Central memory CD8-positive, alpha-beta T cell (primary cell): ENCODE results near the gene RAD51AP1.

ENCODE experiments used
- ATAC-seq: fragments of 150-1000 bp; cut with Tn5 transposase; replicated peaks from 2 replicates; pipeline ENCODE4 v1.10.0; 2022; ENCODE audit warnings: mild to moderate bottlenecking, moderate FRiP score, moderate number of reproducible peaks; ENCODE audit not compliant: poor library complexity, severe bottlenecking; ENCODE audit errors: extremely low read depth
- DNase-seq, 2 donors: peaks; one replicate each; pipeline ENCODE4 v3.0.0; 2021; ENCODE audit warnings: low spot score in 2 of 2
- H3K27ac Mint-ChIP-seq: one replicate; pipeline ENCODE4 v1.8.0; 2022; ENCODE audit warnings: low read depth, mild to moderate bottlenecking, moderate library complexity, mixed read lengths
- H3K27me3 Mint-ChIP-seq: one replicate; pipeline ENCODE4 v1.8.0; 2022; ENCODE audit warnings: mixed read lengths
- H3K36me3 Mint-ChIP-seq: one replicate; pipeline ENCODE4 v1.8.0; 2022; ENCODE audit warnings: mild to moderate bottlenecking, moderate library complexity, mixed read lengths; ENCODE audit not compliant: insufficient read depth
- H3K4me1 Mint-ChIP-seq: one replicate; pipeline ENCODE4 v1.8.0; 2022; ENCODE audit warnings: mixed read lengths
- H3K4me3 Mint-ChIP-seq: one replicate; pipeline ENCODE4 v1.8.0; 2022; ENCODE audit warnings: mild to moderate bottlenecking, moderate library complexity, mixed read lengths
- H3K9me3 Mint-ChIP-seq: one replicate; pipeline ENCODE4 v1.8.0; 2022; ENCODE audit warnings: mixed read lengths

RAD51AP1 gene

DNA sequence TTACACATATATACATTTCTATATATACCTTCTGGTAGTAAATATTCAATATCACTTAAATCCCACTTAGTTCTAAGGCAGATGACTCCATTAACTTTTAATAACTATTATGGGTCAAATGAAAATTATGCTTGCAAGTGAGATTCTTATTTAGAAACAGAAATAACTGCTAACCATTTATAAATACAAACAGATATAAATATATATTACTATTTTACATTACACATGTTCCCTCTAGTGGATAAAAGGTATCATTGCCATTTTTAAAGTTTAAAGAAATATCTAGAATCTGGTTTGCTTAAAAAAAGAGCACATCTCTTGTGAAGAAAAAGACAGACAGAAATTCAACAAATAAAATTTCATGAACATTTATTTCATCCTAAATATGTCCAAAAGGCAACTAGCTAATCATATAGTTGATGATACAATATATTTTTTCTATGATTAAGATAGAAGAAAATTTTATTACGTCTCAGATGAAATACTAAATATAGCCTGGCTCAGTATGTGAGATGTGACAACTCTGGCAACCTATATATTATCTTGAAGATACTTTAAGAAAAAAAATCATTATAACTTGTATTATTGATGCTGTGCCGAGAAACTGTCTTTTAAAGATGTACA lies 11.7 kb upstream of the RAD51AP1 start:
- ATAC-seq, result no peak
- Mint-ChIP-seq H3K9me3 (no peaks in the 10 kb centered on the region), H3K4me3 (no peak overlapping the region), H3K4me1 (peaks cover 6% of the 10 kb centered on the region), H3K27ac (no peak overlapping the region), H3K27me3 (no peaks in the 10 kb centered on the region), H3K36me3 (peaks cover 24% of the 10 kb centered on the region)
- no peak for DNase-seq

DNA sequence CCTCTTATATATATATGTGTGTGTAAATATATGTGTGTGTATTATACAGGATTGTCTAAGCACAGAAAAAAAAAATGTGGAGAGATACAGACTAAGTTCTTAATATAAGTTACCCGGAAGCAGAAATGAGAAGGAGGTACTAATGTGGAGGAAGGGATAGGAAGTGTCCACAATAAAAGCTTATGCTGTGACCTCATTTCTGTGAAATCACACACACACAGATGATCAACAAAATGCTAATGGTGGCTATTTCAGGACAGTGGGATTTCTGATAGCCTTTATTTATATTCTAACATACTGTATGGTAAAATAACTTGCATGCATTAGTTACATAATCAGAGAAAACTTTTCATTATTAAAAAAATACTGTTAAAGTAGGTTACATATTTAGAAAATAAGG lies 8.5 kb upstream of the RAD51AP1 start:
- no peak for DNase-seq
- Mint-ChIP-seq H3K36me3 (peaks cover 9% of the 10 kb centered on the region), H3K27ac (peak overlapping the region; percentile 17), H3K4me3 (no peak overlapping the region), H3K9me3 (no peaks in the 10 kb centered on the region), H3K4me1 (peaks cover 6% of the 10 kb centered on the region), H3K27me3 (no peaks in the 10 kb centered on the region)
- ATAC-seq, result no peak

DNA sequence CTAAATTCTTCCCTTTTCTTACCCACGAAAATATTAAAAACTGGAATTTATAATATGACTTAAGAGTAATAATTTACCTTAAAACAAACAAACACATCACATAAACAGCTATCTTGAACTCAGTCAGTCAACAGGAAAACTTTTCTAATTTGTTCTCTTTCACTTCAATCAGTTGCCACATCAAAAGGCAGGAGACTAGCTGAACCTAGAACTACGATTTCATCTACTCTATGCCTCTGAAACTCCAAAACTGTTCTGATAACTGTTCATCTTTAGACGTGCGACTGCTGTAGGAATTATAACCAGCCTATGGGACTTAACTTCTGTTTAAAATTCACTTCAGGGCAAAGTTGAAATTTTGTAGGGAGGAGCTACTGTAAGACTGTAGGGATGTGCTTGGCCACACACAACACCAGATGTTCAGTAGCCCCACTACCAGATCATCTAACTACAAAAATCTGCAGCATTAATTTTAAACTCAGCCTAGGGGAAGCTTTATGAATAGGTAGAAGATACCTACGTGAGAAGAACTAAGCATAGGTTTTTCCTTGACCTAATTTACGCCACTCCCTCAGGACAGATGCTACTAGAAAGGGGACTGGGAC lies 7.6 kb upstream of the RAD51AP1 start:
- Mint-ChIP-seq H3K27ac (no peak overlapping the region), H3K4me3 (no peak overlapping the region), H3K4me1 (peaks cover 6% of the 10 kb centered on the region), H3K36me3 (peaks cover 8% of the 10 kb centered on the region), H3K9me3 (no peaks in the 10 kb centered on the region), H3K27me3 (no peaks in the 10 kb centered on the region)
- no peak for DNase-seq
- no peak for ATAC-seq

DNA sequence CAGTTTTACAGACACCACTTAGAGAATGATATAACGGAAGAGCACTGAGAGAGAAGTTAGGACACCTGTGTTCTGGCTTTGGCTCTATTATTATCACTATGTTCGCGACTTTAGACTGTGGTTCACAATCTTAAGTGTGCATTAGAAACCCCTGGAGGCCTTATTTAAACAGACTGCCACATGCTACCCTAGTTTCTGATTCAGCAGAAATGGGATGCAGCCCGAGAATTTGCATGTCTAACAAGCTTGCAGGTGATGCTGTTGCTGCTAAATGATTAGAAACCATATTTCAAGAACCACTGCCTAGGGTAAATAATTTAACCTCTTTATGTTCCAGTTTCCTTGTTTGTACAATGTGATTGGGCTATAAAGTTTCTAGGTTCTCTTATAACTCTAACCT lies 3.6 kb upstream of the RAD51AP1 start:
- Mint-ChIP-seq H3K27ac (no peak overlapping the region), H3K9me3 (no peaks in the 10 kb centered on the region), H3K36me3 (peaks cover 13% of the 10 kb centered on the region), H3K4me3 (no peak overlapping the region), H3K4me1 (peaks cover 19% of the 10 kb centered on the region), H3K27me3 (no peaks in the 10 kb centered on the region)
- no peak for DNase-seq
- ATAC-seq, result no peak

DNA sequence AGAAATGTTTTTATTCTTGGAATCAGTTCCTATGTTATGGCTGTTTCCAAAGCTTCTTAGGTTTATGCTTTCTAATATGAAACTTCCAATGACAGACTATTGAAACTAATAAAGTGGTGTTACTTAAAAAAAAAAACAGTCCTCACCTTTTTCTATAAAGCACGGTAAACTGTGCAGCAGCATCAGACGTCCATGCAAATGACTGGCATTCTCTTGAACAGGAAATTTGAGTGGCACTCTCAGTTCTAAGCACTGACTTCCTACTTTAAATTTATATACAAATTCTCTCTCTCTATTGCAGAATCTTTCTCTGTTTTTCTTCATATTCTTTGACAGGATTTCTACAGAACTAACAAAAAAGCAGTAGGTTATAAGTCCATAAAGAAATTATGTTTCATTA lies 2.8 kb upstream of the RAD51AP1 start:
- DNase-seq (no peak), ATAC-seq (no peak)
- Mint-ChIP-seq H3K4me1 (peaks cover 17% of the 10 kb centered on the region), H3K27ac (no peak overlapping the region), H3K9me3 (no peaks in the 10 kb centered on the region), H3K4me3 (no peak overlapping the region), H3K36me3 (peaks cover 12% of the 10 kb centered on the region), H3K27me3 (no peaks in the 10 kb centered on the region)

GRCh38 chr12:4539167-4539870 lies 629 bp downstream of the RAD51AP1 start:
- DNase-seq (no peak), ATAC-seq (no peak)
- Mint-ChIP-seq H3K4me3 (peak overlapping the region; percentile 94), H3K36me3 (peaks cover 14% of the 10 kb centered on the region), H3K9me3 (no peaks in the 10 kb centered on the region), H3K27me3 (no peaks in the 10 kb centered on the region), H3K4me1 (peaks cover 17% of the 10 kb centered on the region), H3K27ac (peak overlapping the region; percentile 97)

- ATAC-seq (no peak), DNase-seq (no peak)
- Mint-ChIP-seq H3K9me3 (no peaks in the 10 kb centered on the region), H3K27me3 (no peaks in the 10 kb centered on the region), H3K27ac (no peak overlapping the region), H3K36me3 (peaks cover 14% of the 10 kb centered on the region), H3K4me3 (peak overlapping the region; percentile 10), H3K4me1 (peaks cover 17% of the 10 kb centered on the region)
These were observed 1.5 kb downstream of the RAD51AP1 start for GRCh38 chr12:4540170-4540569.

GRCh38 chr12:4540638-4541037 lies 1.9 kb downstream of the RAD51AP1 start:
- Mint-ChIP-seq H3K4me3 (no peak overlapping the region), H3K9me3 (no peaks in the 10 kb centered on the region), H3K4me1 (peaks cover 17% of the 10 kb centered on the region), H3K27me3 (no peaks in the 10 kb centered on the region), H3K36me3 (peaks cover 14% of the 10 kb centered on the region), H3K27ac (no peak overlapping the region)
- ATAC-seq (no peak), DNase-seq (no peak)

- Mint-ChIP-seq H3K9me3 (no peaks in the 10 kb centered on the region), H3K4me1 (no peaks in the 10 kb centered on the region), H3K36me3 (peaks cover 1% of the 10 kb centered on the region), H3K27me3 (no peaks in the 10 kb centered on the region), H3K4me3 (no peak overlapping the region), H3K27ac (no peak overlapping the region)
- DNase-seq (no peak), ATAC-seq (no peak)
These were observed 6.5 kb downstream of the RAD51AP1 start for GRCh38 chr12:4545195-4545594.

- no peak overlapping the region for H3K27ac Mint-ChIP-seq
- ATAC-seq (no peak), DNase-seq (no peak)
- H3K4me3 Mint-ChIP-seq, result no peak overlapping the region
- no peaks in the 10 kb centered on the region for H3K27me3 Mint-ChIP-seq
- H3K4me1 Mint-ChIP-seq, result no peaks in the 10 kb centered on the region
- H3K9me3 Mint-ChIP-seq, result no peaks in the 10 kb centered on the region
- H3K36me3 Mint-ChIP-seq, result no peaks in the 10 kb centered on the region
These were observed 13.5 kb downstream of the RAD51AP1 start for GRCh38 chr12:4552191-4552590.

DNA sequence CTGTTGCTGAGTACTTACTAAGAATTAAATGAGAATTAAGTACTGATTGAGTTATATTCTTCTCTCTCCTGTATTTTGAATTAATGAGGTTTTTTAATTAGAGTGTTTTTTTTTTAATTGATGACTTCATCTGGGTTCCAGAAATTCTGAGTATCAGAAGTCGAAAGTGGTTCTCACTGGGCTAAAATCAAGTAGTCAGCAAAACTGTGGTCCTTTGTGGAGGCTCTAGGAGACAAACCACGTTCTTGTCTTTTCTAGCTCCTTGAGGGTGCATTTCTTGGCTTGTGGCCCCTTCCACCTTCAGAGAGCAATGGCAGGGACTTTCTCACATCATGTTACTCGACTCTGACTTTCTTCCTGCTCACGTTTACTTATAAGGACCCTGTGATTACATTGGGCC lies 15.3 kb downstream of the RAD51AP1 start:
- ATAC-seq (no peak), DNase-seq (no peak)
- H3K4me1 Mint-ChIP-seq, result no peaks in the 10 kb centered on the region
- H3K27ac Mint-ChIP-seq, result no peak overlapping the region
- no peaks in the 10 kb centered on the region for H3K36me3 Mint-ChIP-seq
- H3K4me3 Mint-ChIP-seq, result no peak overlapping the region
- H3K27me3 Mint-ChIP-seq, result no peaks in the 10 kb centered on the region
- no peaks in the 10 kb centered on the region for H3K9me3 Mint-ChIP-seq

- no peaks in the 10 kb centered on the region for H3K4me1 Mint-ChIP-seq
- no peaks in the 10 kb centered on the region for H3K27me3 Mint-ChIP-seq
- no peak overlapping the region for H3K4me3 Mint-ChIP-seq
- H3K27ac Mint-ChIP-seq, result no peak overlapping the region
- no peaks in the 10 kb centered on the region for H3K36me3 Mint-ChIP-seq
- DNase-seq (no peak), ATAC-seq (no peak)
- H3K9me3 Mint-ChIP-seq, result no peaks in the 10 kb centered on the region
These were observed 17.1 kb downstream of the RAD51AP1 start for GRCh38 chr12:4555804-4556203.
